ENCODE data around the gene KCND2.
A peak's percentile ranks its signal among the peaks of the same experiment; 100 is the strongest.
"Not testable (repeated sequence)": the region's sequence is repeated elsewhere in the genome, so short reads cannot be mapped to it uniquely, and the experiment has no call there.

Gene KCND2

GRCh38 chr7:120743128-120743527 is 470.2 kb downstream of the KCND2 start:
- DNase-seq (ENCODE audit: low spot score): no peak

- DNase-seq (ENCODE audit: low spot score): no peak
Observed at GRCh38 chr7:120760050-120760449, 487.1 kb downstream of the KCND2 start.

- no peak for DNase-seq (ENCODE audit: low spot score)
Observed at GRCh38 chr7:120760851-120761250, 487.9 kb downstream of the KCND2 start.

- no peak for DNase-seq (ENCODE audit: low spot score)
Observed at GRCh38 chr7:120770206-120770605, 497.2 kb downstream of the KCND2 start.

GRCh38 chr7:120774481-120774880 is 501.5 kb downstream of the KCND2 start:
- no peak for DNase-seq (ENCODE audit: low spot score)

- no peak for DNase-seq (ENCODE audit: low spot score)
Observed at GRCh38 chr7:120775755-120776154, 502.8 kb downstream of the KCND2 start.

- DNase-seq (ENCODE audit: low spot score): not testable (repeated sequence)
Observed at GRCh38 chr7:120779078-120779477, 506.1 kb downstream of the KCND2 start.

- DNase-seq (ENCODE audit: low spot score): not testable (repeated sequence)
Observed at GRCh38 chr7:120780451-120780850, 507.5 kb downstream of the KCND2 start.

- no peak for DNase-seq (ENCODE audit: low spot score)
Observed at GRCh38 chr7:120780938-120781337, 508.0 kb downstream of the KCND2 start.

GRCh38 chr7:120781924-120782323 is 508.9 kb downstream of the KCND2 start:
- DNase-seq (ENCODE audit: low spot score): not testable (repeated sequence)

GRCh38 chr7:120783273-120783672 is 510.3 kb downstream of the KCND2 start:
- DNase-seq (ENCODE audit: low spot score): no peak

- DNase-seq (ENCODE audit: low spot score): no peak
Observed at GRCh38 chr7:120783721-120784120, 510.7 kb downstream of the KCND2 start.

GRCh38 chr7:120785095-120785494 is 512.1 kb downstream of the KCND2 start:
- DNase-seq (ENCODE audit: low spot score): no peak

- DNase-seq (ENCODE audit: low spot score): peak; percentile 65
Observed at GRCh38 chr7:120792091-120792860, 519.3 kb downstream of the KCND2 start.

- no peak for DNase-seq (ENCODE audit: low spot score)
Observed at GRCh38 chr7:120792861-120793130, 519.8 kb downstream of the KCND2 start.

GRCh38 chr7:120793213-120793936 is 520.4 kb downstream of the KCND2 start:
- no peak for DNase-seq (ENCODE audit: low spot score)

- no peak for DNase-seq (ENCODE audit: low spot score)
Observed at GRCh38 chr7:120794106-120794729, 521.2 kb downstream of the KCND2 start.

- DNase-seq (ENCODE audit: low spot score): no peak
Observed at GRCh38 chr7:120797026-120797645, 524.2 kb downstream of the KCND2 start.

GRCh38 chr7:120799147-120799546 is 526.2 kb downstream of the KCND2 start:
- DNase-seq (ENCODE audit: low spot score): no peak
